Omental fat pad (tissue), 4 donors: ENCODE measurements around the gene RAB3B. TPM values are rescaled to one million over a fixed set of nuclear protein-coding genes. Genes with fewer than 3 reads are reported as not detected.

Source experiments
- ATAC-seq: fragments of 150-250 bp; one replicate; pipeline ENCODE4 v1.9.1; 2016; ENCODE audit warnings: mild to moderate bottlenecking, moderate library complexity; ENCODE audit not compliant: low FRiP score
- DNase-seq: peaks from one replicate; pipeline ENCODE4 v3.0.0-alpha.2; 2019; ENCODE audit warnings: low spot score
- total RNA-seq, 4 donors: library from RNA; depleted of rRNA; stranded (reverse); fragments of >200 nt; gene quantifications; one replicate each; pipeline ENCODE4 v1.1.0, GENCODE V29; 2016
- TF ChIP-seq, protein P1 (sequence below), 3 donors: fragments of 450-650 bp; IDR thresholded peaks; one replicate each; pipeline ENCODE4 v1.5.1; 2016 to 2017; ENCODE audit warnings: antibody characterized with exemption in 3 of 3, mild to moderate bottlenecking in 3 of 3, moderate library complexity in 2 of 3

Gene RAB3B
- total RNA-seq, 4 donors from 2014 or later = under 0.01 to 0.12 (median under 0.01) TPM; not detected in 1

DNA sequence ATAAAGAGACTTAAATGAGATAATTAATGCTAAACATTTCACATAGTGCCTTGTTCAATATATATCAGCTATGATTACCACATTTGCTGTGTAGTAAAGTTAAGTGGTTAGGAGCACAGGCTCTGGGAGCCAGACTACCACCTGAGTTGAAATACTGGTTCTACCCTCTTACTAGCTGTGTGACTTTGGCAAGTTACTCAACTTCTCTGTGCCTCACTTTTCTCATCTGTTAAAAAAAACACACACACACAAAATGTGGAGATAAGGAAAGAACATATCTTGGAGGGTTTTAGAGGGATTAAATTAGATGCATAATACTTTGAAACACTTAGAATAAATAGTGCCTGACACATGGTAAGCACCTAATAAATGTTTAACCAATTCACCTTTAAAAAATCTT is 60.2 kb downstream of the RAB3B start:
- DNase-seq (no peak), ATAC-seq (no peak)
- TF ChIP-seq, protein P1, sequence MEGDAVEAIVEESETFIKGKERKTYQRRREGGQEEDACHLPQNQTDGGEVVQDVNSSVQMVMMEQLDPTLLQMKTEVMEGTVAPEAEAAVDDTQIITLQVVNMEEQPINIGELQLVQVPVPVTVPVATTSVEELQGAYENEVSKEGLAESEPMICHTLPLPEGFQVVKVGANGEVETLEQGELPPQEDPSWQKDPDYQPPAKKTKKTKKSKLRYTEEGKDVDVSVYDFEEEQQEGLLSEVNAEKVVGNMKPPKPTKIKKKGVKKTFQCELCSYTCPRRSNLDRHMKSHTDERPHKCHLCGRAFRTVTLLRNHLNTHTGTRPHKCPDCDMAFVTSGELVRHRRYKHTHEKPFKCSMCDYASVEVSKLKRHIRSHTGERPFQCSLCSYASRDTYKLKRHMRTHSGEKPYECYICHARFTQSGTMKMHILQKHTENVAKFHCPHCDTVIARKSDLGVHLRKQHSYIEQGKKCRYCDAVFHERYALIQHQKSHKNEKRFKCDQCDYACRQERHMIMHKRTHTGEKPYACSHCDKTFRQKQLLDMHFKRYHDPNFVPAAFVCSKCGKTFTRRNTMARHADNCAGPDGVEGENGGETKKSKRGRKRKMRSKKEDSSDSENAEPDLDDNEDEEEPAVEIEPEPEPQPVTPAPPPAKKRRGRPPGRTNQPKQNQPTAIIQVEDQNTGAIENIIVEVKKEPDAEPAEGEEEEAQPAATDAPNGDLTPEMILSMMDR (IDR thresholded peaks at IDR 0.05) = no peak

DNA sequence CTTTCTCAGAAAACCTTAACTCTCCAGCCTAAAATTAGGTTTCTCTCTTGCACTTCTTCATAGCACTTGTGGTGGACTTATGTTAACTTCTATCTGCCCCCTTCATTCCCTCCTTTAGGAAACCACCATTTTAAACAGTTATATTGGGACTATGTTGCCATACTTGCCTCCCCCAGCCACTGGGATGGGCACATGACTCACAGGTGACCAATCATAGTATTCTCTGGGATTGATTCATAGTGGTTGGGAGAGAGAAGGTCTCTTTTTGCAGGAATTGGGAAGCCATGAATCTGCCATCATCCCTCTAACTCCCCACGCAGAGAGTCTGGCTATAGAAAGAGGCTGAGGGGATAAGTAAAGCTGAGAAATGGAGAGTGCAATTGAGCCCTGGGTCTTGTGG is 61.6 kb downstream of the RAB3B start:
- TF ChIP-seq, protein P1 (IDR thresholded peaks at IDR 0.05) = no peak
- no peak for DNase-seq
- ATAC-seq = no peak

DNA sequence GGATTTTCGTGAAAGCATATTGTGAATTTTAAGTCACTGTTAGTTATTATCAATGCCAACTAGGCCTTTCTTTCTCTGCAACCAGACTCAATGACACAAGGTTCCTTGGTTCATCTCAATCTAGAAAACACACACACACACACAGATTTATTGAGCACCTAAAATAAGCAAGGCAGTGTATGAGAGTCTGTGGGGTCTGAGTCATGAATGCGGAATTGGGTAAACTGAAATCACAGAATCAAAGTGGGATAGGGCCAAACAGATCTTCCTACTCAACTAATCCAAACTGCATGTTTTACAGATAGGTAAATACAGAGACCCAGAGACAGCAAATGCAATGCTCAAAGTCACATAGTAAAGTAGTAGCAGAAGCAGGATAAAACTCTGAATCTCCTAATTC is 63.5 kb downstream of the RAB3B start:
- ATAC-seq = no peak
- DNase-seq = no peak
- TF ChIP-seq, protein P1 (IDR thresholded peaks at IDR 0.05) = no peak

DNA sequence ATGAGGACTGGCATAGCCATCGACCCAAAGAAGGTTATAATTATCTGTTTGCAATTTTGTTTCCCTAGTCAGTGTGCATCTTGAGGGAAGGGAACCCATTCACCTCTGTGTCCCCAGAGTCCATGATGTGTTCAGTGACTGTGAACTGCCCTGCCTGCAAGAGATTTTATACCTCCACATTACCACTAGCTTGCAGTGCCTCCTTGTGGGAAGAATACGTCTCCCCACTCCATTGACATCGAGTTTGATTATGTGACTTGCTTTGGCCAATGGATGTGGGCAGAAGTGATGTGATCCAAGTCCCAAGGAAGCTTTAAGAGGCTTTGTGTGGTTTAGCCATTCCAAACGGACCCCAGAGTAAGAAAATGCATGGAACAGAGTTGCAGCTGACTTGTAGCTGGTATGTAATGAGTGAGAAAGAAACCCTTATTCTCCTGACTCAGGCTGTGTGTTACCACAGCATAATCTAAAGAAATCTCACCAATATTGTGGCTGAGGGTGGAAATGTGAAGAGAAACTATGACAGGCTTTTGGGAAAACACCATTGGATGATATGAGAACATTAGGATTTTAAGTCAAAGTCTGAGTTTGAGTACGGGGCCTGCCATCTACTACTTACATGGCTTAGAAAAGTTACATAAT is 64.2 kb downstream of the RAB3B start:
- no peak for DNase-seq
- ATAC-seq = no peak

DNA sequence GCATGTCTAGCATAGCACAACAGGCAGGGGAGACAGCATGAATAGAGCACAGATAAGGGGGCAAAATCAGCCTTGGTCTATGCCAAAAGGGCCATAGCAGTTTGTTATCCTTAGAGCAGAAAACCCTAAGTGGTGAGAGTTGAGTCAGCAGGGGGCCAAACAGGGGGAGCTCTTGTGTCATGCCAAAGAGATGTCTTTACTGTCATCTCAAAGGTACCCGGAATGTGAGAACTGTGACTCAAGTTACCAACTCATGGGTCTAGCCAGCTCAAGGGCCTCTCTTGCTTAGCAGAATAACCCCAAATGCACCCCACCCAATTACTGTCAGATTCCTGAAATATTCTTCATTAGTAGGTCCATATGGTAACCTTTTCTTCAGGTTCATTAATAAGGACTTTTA is 66.0 kb downstream of the RAB3B start:
- TF ChIP-seq, protein P1 (IDR thresholded peaks at IDR 0.05) = no peak
- DNase-seq (no peak), ATAC-seq (no peak)

More for the DNA sequence above, 64.2 kb downstream of the RAB3B start:
- TF ChIP-seq, protein P1 (IDR thresholded peaks at IDR 0.05) = no peak

DNA sequence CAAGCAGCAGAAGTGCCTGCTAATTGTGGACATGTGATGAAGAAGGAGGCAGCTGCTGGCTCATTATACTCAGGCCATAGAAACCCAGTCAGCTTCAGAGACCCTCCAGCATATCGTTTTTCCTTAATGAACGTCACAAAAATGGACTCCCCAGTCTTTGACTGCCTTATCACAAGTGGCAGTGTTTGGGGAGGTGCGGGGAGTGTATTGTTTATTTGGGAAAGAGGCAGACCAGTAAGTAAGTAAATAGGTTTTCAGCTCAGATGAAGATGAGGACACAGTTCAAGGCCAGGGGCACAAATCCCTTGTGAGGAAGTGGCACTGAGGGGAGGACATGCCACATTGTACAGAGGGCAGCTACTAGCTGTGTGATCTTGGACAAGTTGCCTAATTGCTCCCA is 68.5 kb downstream of the RAB3B start:
- TF ChIP-seq, protein P1 (IDR thresholded peaks at IDR 0.05) = no peak
- ATAC-seq (no peak), DNase-seq (no peak)

DNA sequence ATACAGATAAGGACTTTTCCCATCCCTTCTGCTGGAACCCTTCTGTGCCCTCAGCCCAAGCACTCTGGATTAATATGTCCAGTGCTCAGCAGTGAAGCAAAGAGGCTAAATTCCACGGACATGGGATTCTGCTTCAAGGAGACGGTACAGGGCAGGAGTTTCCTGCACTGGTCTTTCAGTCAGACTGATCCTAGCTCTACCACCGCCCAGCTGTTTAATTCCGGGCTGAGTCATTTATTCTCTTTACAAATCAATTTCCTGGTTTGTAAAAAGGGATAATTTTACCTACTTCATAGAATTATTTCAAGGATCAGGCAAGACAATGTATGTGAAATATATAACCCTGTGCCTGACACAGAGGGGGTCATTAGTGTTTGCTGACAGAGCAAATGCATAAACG is 70.4 kb downstream of the RAB3B start:
- TF ChIP-seq, protein P1 (IDR thresholded peaks at IDR 0.05) = no peak
- ATAC-seq = no peak
- no peak for DNase-seq
